ENCODE data around the gene DGCR8. TPM values are rescaled to one million over a fixed set of nuclear protein-coding genes. Genes with fewer than 3 reads are reported as not detected.

The DGCR8 gene
- polyA plus RNA-seq (ENCODE audit: insufficient read length in 4 of 4), result 10 to 100 TPM; 39.2 to 48.4 (median 40.9) TPM

GRCh38 chr22:20079745-20080444, at the start of gene DGCR8:
Gene DGCR8 (plus strand): TSS chr22:20080241. CDS start chr22:20085964, 5,723 bp downstream.
- peak; percentile 90 to 95 (median 94) for DNase-seq (ENCODE audit: low read depth in 4 of 4, low spot score in 3 of 4)

- DNase-seq (ENCODE audit: low read depth in 4 of 4, low spot score in 3 of 4), result no peak
These were observed 48.2 kb upstream of the DGCR8 start for GRCh38 chr22:20031732-20032406.

DNA sequence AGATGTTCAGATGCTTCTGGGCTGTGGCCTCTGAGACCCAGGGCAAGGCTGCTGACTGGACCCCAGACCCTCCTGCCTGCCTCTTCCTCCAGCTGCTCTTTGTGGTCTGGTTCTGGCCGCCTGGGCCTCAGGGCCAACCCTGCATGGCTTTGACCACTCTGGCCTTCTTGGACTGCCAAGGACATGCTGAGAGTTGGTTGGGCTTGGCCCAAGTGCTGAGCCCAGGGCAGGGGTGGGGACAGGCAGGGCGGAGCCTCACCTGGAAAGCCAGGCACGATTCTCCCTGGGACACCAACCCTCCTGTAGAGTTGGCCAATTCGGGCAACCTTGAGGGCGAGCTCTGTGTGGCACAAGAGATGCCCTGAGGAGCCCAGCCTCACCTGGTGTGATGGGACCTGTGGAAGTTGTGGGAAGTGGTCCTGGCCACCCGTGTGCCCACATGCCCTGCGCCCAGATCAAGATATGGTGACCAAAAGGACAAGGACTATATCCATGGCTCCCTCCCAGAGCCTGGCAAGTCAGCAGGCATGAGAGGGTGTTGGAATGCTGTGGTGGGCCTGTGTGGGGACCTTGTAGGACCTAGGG, 47.5 kb upstream of the DGCR8 start:
- DNase-seq (ENCODE audit: low read depth in 4 of 4, low spot score in 3 of 4), result no peak

- no peak for DNase-seq (ENCODE audit: low read depth in 4 of 4, low spot score in 3 of 4)
These were observed 46.9 kb upstream of the DGCR8 start for GRCh38 chr22:20033045-20033706.

DNA sequence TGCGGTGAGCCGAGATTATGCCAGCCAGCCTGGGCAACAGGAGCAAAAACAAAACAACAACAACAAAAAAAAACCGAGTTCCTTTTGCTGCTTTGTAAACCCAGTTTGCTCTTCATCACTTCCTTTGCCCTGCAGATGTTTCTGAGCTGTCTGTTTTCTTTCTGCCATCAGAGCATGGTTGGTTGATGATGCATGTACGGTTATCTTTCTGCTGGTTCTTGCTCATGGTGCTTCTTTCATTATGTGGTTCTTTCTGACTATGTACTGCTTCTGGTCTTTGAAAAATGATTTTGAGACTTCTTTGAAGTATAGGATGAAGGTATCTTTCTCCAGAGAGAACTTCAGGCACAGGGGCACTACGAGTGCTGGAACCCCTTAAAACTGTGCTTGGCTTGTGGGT, 45.9 kb upstream of the DGCR8 start:
- DNase-seq (ENCODE audit: low read depth in 4 of 4, low spot score in 3 of 4), result no peak

DNA sequence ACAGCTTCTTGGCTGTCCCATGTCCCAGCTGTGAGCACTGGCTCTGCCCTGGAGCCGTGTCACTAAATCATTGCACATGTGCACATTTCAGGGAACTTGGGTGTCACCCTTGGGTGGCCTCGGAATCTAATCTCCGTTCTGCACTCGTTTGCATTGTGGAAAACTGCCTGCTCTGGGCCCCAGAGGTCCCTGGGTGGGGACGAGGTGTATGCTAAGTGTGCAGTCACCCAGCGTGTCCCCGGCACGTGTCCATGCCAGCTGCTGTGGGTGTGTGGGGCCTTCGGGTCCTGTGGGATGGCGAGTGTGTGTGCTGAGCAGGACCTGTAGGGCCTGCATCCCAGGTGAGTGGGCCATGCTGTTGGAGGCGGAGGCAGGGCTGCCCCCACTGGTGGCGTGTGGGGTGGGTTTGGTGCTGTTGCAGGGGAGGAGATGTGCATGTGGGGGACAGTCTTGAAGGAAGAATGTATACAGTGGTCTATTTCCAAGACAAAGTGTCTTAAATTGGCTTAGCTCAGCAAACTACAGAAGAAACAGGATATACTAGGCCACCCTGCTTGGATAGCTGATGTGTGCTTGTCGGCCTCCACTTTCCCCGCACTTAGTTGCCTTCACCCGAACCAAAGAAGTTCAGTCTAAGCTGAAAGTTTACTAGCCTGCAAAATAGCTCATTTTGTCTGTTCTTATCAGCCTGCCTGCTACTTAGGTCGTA, 44.5 kb upstream of the DGCR8 start:
- DNase-seq (ENCODE audit: low read depth in 4 of 4, low spot score in 3 of 4), result no peak

- no peak for DNase-seq (ENCODE audit: low read depth in 4 of 4, low spot score in 3 of 4)
These were observed 44.0 kb upstream of the DGCR8 start for GRCh38 chr22:20036084-20036482.

- no peak for DNase-seq (ENCODE audit: low read depth in 4 of 4, low spot score in 3 of 4)
These were observed 43.3 kb upstream of the DGCR8 start for GRCh38 chr22:20036535-20037392.

DNA sequence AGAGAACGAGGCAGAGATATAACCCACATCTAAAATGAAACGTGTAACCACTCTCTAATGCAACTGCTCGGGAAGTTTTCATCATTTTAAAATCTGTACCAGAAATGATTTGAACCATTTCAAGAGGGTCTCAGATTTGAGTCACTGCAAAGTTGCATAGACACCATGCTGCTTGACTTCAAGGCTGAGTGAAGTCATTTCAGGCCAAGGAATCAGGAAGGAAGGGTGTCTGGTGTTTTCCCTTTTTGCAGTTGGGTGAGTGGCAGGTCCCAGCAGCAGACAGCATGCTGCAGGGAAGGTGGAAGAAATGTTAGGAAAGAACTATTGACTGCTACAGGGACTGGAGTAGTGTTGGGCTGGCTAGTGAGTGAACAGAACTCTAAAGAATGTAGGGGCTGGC, 42.6 kb upstream of the DGCR8 start:
- no peak for DNase-seq (ENCODE audit: low read depth in 4 of 4, low spot score in 3 of 4)

DNA sequence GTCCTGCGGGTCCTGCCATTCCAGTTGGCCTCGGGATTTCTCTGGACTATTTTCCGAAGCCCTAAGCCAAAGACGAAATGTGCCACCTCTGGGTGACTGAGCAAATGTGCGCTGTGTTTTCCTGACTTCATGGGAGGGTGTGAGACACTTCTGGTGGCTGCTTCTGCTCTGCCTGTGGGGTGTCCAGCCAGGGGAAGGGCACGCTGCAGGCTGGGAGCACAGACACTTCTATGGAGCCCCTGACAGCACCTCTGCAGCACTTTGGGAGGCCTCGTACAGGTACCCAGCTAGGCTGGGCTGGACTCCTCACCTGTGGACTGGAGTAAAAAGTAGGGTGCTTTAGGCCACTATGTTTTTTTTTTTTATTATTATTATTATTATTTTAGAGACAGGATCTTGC, 41.5 kb upstream of the DGCR8 start:
- no peak for DNase-seq (ENCODE audit: low read depth in 4 of 4, low spot score in 3 of 4)

- no peak for DNase-seq (ENCODE audit: low read depth in 4 of 4, low spot score in 3 of 4)
These were observed 40.2 kb upstream of the DGCR8 start for GRCh38 chr22:20039683-20040325.

GRCh38 chr22:20040327-20041200, 39.5 kb upstream of the DGCR8 start:
- no peak for DNase-seq (ENCODE audit: low read depth in 4 of 4, low spot score in 3 of 4)

- DNase-seq (ENCODE audit: low read depth in 4 of 4, low spot score in 3 of 4), result no peak
These were observed 36.7 kb upstream of the DGCR8 start for GRCh38 chr22:20043057-20043996.

GRCh38 chr22:20043997-20044342, 36.1 kb upstream of the DGCR8 start:
- DNase-seq (ENCODE audit: low read depth in 4 of 4, low spot score in 3 of 4), result no peak

DNA sequence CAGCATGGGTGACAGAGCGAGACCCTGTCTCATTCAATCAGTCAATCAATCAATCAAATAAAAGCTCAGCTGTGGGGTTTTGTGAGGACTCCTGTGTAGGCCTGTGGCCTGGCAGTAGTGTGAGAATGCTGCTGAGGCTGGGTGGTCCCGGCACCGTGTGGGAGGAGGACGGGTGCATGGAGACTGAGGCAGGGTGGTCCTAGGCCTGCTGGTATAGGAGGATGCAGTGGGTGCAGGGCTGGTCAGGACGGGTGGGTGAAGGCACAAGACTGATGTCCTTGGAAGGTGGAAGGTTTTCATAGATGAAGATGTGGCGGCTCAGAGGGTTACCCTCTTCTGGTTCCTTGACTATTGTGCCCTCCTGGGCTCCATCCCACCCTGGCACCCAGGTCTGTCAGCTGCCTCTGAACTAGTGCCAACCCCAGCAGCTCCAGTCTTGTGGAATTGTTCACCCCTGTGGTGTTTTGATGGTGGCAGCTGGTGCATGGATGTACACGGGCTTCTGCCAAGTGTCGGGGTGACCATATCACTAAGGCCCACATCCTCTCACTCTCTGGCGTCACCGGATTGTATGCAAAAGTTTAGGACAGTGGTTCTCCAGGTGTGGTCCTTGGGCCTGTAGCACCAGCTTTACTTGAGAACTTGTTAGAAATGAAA, 35.4 kb upstream of the DGCR8 start:
- no peak for DNase-seq (ENCODE audit: low read depth in 4 of 4, low spot score in 3 of 4)

DNA sequence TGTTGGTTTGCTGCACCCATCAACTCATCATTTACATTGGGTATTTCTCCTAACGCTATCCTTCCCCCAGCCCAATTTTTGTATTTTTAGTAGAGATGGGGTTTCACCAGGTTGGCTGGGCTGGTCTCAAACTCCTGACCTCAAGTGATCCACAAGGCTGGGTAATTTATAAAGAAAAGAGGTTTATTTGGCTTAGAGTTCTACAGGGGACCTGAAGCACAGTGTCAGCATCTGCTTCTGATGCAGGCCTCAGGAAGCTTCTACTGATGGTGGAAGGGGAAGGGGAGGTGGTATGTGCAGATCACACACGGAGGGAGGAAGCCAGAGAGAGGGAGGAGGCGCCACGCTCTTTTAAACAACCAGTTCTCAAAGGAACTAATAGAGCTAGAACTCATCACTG, 33.3 kb upstream of the DGCR8 start:
- DNase-seq (ENCODE audit: low read depth in 4 of 4, low spot score in 3 of 4), result no peak

DNA sequence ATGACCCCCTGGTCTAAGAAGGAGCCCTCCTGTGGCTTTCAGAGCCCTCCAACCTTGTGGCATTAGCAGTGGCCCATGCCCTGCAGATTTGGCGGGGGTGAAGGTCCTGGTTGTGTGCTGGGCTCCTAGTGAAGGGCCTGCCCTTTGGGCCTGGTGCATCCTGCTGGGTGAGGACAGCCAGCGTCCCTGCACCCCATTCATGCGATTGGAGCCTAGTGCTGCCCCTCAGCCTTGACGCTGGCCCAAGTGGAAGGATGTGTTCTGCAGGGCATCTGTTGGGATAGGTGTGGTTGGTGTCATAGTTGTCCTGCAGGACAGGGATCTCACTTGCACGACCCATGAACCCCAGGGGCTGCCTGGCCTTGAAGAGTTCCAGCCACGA, 28.1 kb upstream of the DGCR8 start:
- no peak for DNase-seq (ENCODE audit: low read depth in 4 of 4, low spot score in 3 of 4)

Measured in right renal pelvis (tissue), 4 donors.